D721Med (cell line): ENCODE results near the gene LEKR1.
"Not testable (repeated sequence)": the region's sequence is repeated elsewhere in the genome, so short reads cannot be mapped to it uniquely, and the experiment has no call there.

ENCODE experiments used
- DNase-seq: peaks from one replicate; pipeline ENCODE4 v3.0.0; 2011; ENCODE audit warnings: low spot score; ENCODE audit not compliant: insufficient read length
- FAIRE-seq: peaks from 2 replicates; lab custom pipeline; 2011; peaks lifted over from hg19 to GRCh38; lab: Jason Lieb, UNC
- CTCF ChIP-seq: IDR thresholded peaks from 2 replicates; pipeline ENCODE4 v1.5.1; 2012; ENCODE audit warnings: mild to moderate bottlenecking, control low read depth; ENCODE audit not compliant: insufficient read depth; ENCODE audit errors: missing control alignments

The LEKR1 gene

GRCh38 chr3:156862338-156862737 lies 36.2 kb downstream of the LEKR1 start:
- TF ChIP-seq CTCF, result no peak
- FAIRE-seq, result no peak
- no peak for DNase-seq

GRCh38 chr3:156865732-156866131 lies 39.6 kb downstream of the LEKR1 start:
- DNase-seq (no peak), FAIRE-seq (no peak)
- peak; percentile 26 for TF ChIP-seq CTCF

- TF ChIP-seq CTCF, result no peak
- FAIRE-seq (no peak), DNase-seq (no peak)
Observed at GRCh38 chr3:156867174-156867573, 41.0 kb downstream of the LEKR1 start.

- no peak for FAIRE-seq
- no peak for DNase-seq
- TF ChIP-seq CTCF, result no peak
Observed at GRCh38 chr3:156867920-156868319, 41.8 kb downstream of the LEKR1 start.

- no peak for TF ChIP-seq CTCF
- FAIRE-seq (no peak), DNase-seq (no peak)
Observed at GRCh38 chr3:156873906-156874305, 47.8 kb downstream of the LEKR1 start.

GRCh38 chr3:156879491-156879890 lies 53.3 kb downstream of the LEKR1 start:
- FAIRE-seq, DNase-seq: not testable (repeated sequence)

- no peak for TF ChIP-seq CTCF
- no peak for FAIRE-seq
- no peak for DNase-seq
Observed at GRCh38 chr3:156885761-156886160, 59.6 kb downstream of the LEKR1 start.

GRCh38 chr3:156888176-156888575 lies 62.0 kb downstream of the LEKR1 start:
- FAIRE-seq, result no peak
- no peak for TF ChIP-seq CTCF

More at GRCh38 chr3:156888176-156888575, 62.0 kb downstream of the LEKR1 start:
- no peak for DNase-seq
